ENCODE data around the gene EHMT1.

DNA sequence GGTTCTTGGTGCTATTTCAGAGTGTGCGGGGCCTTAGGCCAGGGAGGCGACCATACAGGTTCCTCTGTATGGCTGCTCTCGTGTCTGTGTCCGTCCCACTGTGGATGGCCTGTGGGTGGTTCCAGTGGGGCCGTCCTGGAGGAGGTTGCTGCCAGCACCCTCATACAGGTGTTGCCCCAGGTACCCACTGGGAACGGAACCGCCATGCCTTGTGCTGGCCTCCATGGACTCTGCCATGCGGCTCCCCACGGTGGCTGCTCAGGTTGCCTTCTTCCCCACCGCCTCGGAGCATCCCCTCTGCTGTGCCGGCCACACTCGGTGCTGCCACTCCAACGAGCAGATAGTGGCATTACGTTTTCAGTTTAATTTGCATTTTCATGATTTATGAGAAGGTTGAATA, 129.5 kb downstream of the EHMT1 start:
- no peak for TF ChIP-seq TAF1 (IDR thresholded peaks at IDR 0.05; ENCODE audit: borderline replicate concordance, insufficient read depth, low read length)
- no peak for TF ChIP-seq POLR2AphosphoS5 (IDR thresholded peaks at IDR 0.05; ENCODE audit: low read depth, low read length)
- TF ChIP-seq FOXP2 (optimal IDR thresholded peaks at IDR 0.05; ENCODE audit: borderline replicate concordance, extremely low read depth, extremely low read length, insufficient read depth): no peak
- TF ChIP-seq, protein P1, sequence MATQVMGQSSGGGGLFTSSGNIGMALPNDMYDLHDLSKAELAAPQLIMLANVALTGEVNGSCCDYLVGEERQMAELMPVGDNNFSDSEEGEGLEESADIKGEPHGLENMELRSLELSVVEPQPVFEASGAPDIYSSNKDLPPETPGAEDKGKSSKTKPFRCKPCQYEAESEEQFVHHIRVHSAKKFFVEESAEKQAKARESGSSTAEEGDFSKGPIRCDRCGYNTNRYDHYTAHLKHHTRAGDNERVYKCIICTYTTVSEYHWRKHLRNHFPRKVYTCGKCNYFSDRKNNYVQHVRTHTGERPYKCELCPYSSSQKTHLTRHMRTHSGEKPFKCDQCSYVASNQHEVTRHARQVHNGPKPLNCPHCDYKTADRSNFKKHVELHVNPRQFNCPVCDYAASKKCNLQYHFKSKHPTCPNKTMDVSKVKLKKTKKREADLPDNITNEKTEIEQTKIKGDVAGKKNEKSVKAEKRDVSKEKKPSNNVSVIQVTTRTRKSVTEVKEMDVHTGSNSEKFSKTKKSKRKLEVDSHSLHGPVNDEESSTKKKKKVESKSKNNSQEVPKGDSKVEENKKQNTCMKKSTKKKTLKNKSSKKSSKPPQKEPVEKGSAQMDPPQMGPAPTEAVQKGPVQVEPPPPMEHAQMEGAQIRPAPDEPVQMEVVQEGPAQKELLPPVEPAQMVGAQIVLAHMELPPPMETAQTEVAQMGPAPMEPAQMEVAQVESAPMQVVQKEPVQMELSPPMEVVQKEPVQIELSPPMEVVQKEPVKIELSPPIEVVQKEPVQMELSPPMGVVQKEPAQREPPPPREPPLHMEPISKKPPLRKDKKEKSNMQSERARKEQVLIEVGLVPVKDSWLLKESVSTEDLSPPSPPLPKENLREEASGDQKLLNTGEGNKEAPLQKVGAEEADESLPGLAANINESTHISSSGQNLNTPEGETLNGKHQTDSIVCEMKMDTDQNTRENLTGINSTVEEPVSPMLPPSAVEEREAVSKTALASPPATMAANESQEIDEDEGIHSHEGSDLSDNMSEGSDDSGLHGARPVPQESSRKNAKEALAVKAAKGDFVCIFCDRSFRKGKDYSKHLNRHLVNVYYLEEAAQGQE (IDR thresholded peaks at IDR 0.05; ENCODE audit: insufficient read depth in 1 of 2, low read depth in 2 of 2, low read length in 2 of 2): no peak
